ENCODE measurements around the gene SDK1.

DNA sequence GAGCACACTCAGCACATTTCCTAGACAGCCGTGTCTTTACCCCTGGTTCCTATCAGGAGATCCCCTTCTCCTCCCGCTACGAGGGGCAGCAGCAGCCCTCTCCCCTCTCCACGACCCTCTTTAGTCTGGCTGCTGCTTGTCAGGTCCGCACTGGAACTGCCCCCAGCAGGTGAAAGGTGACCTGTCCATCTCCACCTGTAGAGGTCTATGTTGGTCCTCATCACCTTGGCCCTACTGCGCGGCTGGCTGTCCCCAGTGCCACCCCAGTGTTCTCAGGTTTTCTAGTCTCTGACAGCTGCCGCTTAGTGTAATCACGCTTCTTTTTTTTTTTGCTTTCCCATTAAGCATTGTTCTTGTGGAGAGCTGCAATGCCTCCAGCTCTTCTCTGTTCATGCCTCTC, 545.7 kb downstream of the SDK1 start:
- no peak for TF ChIP-seq POLR2A (IDR thresholded peaks at IDR 0.05)
- TF ChIP-seq, protein P1, sequence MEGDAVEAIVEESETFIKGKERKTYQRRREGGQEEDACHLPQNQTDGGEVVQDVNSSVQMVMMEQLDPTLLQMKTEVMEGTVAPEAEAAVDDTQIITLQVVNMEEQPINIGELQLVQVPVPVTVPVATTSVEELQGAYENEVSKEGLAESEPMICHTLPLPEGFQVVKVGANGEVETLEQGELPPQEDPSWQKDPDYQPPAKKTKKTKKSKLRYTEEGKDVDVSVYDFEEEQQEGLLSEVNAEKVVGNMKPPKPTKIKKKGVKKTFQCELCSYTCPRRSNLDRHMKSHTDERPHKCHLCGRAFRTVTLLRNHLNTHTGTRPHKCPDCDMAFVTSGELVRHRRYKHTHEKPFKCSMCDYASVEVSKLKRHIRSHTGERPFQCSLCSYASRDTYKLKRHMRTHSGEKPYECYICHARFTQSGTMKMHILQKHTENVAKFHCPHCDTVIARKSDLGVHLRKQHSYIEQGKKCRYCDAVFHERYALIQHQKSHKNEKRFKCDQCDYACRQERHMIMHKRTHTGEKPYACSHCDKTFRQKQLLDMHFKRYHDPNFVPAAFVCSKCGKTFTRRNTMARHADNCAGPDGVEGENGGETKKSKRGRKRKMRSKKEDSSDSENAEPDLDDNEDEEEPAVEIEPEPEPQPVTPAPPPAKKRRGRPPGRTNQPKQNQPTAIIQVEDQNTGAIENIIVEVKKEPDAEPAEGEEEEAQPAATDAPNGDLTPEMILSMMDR (IDR thresholded peaks at IDR 0.05), result no peak

Data from body of pancreas (tissue), 4 donors.